ENCODE measurements around the gene COL1A1.

The COL1A1 gene

GRCh38 chr17:50187751-50188530 is 13.5 kb downstream of the COL1A1 start:
- Histone ChIP-seq H3K36me3 (ENCODE audit: insufficient read depth, low read length) (no peaks in the 10 kb centered on the region), H3K9me3 (ENCODE audit: insufficient read depth, low read length, severe bottlenecking) (no peaks in the 10 kb centered on the region), H3K4me3 (ENCODE audit: low read depth in 1 of 2, low read length in 2 of 2) (no peak overlapping the region), H2AFZ (ENCODE audit: low read depth, low read length) (no peak overlapping the region), H3K4me1 (ENCODE audit: insufficient read depth, low read length) (0 out of 2 replicates have a peak, but pooled peaks cover 3% of the 10 kb centered on the region), H3K79me2 (ENCODE audit: insufficient read depth, low read length) (no peaks in the 10 kb centered on the region), H4K20me1 (ENCODE audit: insufficient read depth, low read length) (peaks cover 3% of the 10 kb centered on the region; the same call in 1 of the 2 replicates), H3K27me3 (ENCODE audit: insufficient read depth, low read length, poor library complexity) (peaks cover 16% of the 10 kb centered on the region), H3K27ac (ENCODE audit: low read length) (no peak overlapping the region), H3K9ac (ENCODE audit: low read depth, low read length) (no peak overlapping the region), H3K4me2 (ENCODE audit: insufficient read depth, low read length) (no peak overlapping the region)
- DNase-seq (no peak), ATAC-seq (ENCODE audit: insufficient read depth, low read depth) (no peak)
- TF ChIP-seq, protein P1, sequence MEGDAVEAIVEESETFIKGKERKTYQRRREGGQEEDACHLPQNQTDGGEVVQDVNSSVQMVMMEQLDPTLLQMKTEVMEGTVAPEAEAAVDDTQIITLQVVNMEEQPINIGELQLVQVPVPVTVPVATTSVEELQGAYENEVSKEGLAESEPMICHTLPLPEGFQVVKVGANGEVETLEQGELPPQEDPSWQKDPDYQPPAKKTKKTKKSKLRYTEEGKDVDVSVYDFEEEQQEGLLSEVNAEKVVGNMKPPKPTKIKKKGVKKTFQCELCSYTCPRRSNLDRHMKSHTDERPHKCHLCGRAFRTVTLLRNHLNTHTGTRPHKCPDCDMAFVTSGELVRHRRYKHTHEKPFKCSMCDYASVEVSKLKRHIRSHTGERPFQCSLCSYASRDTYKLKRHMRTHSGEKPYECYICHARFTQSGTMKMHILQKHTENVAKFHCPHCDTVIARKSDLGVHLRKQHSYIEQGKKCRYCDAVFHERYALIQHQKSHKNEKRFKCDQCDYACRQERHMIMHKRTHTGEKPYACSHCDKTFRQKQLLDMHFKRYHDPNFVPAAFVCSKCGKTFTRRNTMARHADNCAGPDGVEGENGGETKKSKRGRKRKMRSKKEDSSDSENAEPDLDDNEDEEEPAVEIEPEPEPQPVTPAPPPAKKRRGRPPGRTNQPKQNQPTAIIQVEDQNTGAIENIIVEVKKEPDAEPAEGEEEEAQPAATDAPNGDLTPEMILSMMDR (IDR thresholded peaks at IDR 0.05; ENCODE audit: borderline replicate concordance, extremely low read depth, low read length, poor library complexity, severe bottlenecking), result no peak
- no peak for TF ChIP-seq EZH2 (IDR thresholded peaks at IDR 0.05; ENCODE audit: borderline replicate concordance, low read depth, low read length, severe bottlenecking)

DNA sequence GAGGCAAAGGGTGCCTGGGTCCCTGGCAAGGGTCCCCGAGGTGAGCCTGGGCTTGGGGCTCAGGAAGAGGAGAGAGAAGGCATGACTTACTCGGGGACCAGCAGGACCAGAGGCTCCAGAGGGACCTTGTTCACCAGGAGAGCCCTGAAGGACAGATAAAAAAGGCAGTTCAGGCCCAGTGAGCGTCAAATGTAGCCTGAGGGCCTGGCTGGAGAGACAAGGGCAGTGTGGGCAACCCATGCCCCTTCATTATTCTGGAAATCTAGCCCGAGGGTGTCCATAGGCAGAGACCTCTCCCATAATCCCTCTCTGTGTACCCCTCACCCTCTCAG is 14.1 kb downstream of the COL1A1 start:
- ATAC-seq (ENCODE audit: insufficient read depth, low read depth), result no peak
- no peak for TF ChIP-seq EZH2 (IDR thresholded peaks at IDR 0.05; ENCODE audit: borderline replicate concordance, low read depth, low read length, severe bottlenecking)
- TF ChIP-seq, protein P1 (IDR thresholded peaks at IDR 0.05; ENCODE audit: borderline replicate concordance, extremely low read depth, low read length, poor library complexity, severe bottlenecking), result no peak
- Histone ChIP-seq H3K36me3 (ENCODE audit: insufficient read depth, low read length) (no peaks in the 10 kb centered on the region), H3K9me3 (ENCODE audit: insufficient read depth, low read length, severe bottlenecking) (no peaks in the 10 kb centered on the region), H3K27me3 (ENCODE audit: insufficient read depth, low read length, poor library complexity) (peaks cover 14% of the 10 kb centered on the region), H3K79me2 (ENCODE audit: insufficient read depth, low read length) (no peaks in the 10 kb centered on the region), H3K4me2 (ENCODE audit: insufficient read depth, low read length) (no peak overlapping the region), H3K9ac (ENCODE audit: low read depth, low read length) (no peak overlapping the region), H3K4me1 (ENCODE audit: insufficient read depth, low read length) (0 out of 2 replicates have a peak, but pooled peaks cover 3% of the 10 kb centered on the region), H2AFZ (ENCODE audit: low read depth, low read length) (no peak overlapping the region), H4K20me1 (ENCODE audit: insufficient read depth, low read length) (peaks cover 3% of the 10 kb centered on the region; the same call in 1 of the 2 replicates), H3K4me3 (ENCODE audit: low read depth in 1 of 2, low read length in 2 of 2) (no peak overlapping the region), H3K27ac (ENCODE audit: low read length) (no peak overlapping the region)
- DNase-seq, result no peak

- Histone ChIP-seq H3K4me3 (ENCODE audit: low read depth in 1 of 2, low read length in 2 of 2) (no peak overlapping the region), H3K79me2 (ENCODE audit: insufficient read depth, low read length) (no peaks in the 10 kb centered on the region), H3K9me3 (ENCODE audit: insufficient read depth, low read length, severe bottlenecking) (no peaks in the 10 kb centered on the region), H4K20me1 (ENCODE audit: insufficient read depth, low read length) (peaks cover 3% of the 10 kb centered on the region; the same call in 1 of the 2 replicates), H3K4me2 (ENCODE audit: insufficient read depth, low read length) (no peak overlapping the region), H3K27me3 (ENCODE audit: insufficient read depth, low read length, poor library complexity) (peaks cover 12% of the 10 kb centered on the region), H3K9ac (ENCODE audit: low read depth, low read length) (no peak overlapping the region), H3K4me1 (ENCODE audit: insufficient read depth, low read length) (0 out of 2 replicates have a peak, but pooled peaks cover 3% of the 10 kb centered on the region), H3K36me3 (ENCODE audit: insufficient read depth, low read length) (no peaks in the 10 kb centered on the region), H3K27ac (ENCODE audit: low read length) (no peak overlapping the region), H2AFZ (ENCODE audit: low read depth, low read length) (no peak overlapping the region)
- TF ChIP-seq, protein P1 (IDR thresholded peaks at IDR 0.05; ENCODE audit: borderline replicate concordance, extremely low read depth, low read length, poor library complexity, severe bottlenecking), result no peak
- TF ChIP-seq EZH2 (IDR thresholded peaks at IDR 0.05; ENCODE audit: borderline replicate concordance, low read depth, low read length, severe bottlenecking), result no peak
- no peak for DNase-seq
- no peak for ATAC-seq (ENCODE audit: insufficient read depth, low read depth)
These were observed 14.6 kb downstream of the COL1A1 start for GRCh38 chr17:50186661-50187393.

All from DND-41 (cell line).